ENCODE data around the gene TTC13. TPM values are rescaled to one million over a fixed set of nuclear protein-coding genes. Genes with fewer than 3 reads are reported as not detected.

Gene TTC13
- total RNA-seq, 2 donors from 2014 or later, result 12.1 to 12.2 TPM

- H3K36me3 ChIP-seq, result no peaks in the 10 kb centered on the region
- intact Hi-C loops (cut with DNase I), result no loop called here
These were observed 21.1 kb downstream of the TTC13 start for GRCh38 chr1:230957580-230957989.

GRCh38 chr1:230950404-230950803 is 28.3 kb downstream of the TTC13 start:
- H3K4me3 ChIP-seq, result no peak overlapping the region
- no peaks in the 10 kb centered on the region for H3K27me3 ChIP-seq (replicated peaks; ENCODE audit: insufficient read depth)
- TF ChIP-seq POLR2A (IDR thresholded peaks at IDR 0.05) (no peak), CTCF (IDR thresholded peaks at IDR 0.05) (no peak), POLR2AphosphoS5 (IDR thresholded peaks at IDR 0.05) (no peak)
- no peak for DNase-seq (ENCODE audit: low spot score)
- no peaks in the 10 kb centered on the region for H3K36me3 ChIP-seq
- H3K9me3 ChIP-seq, result no peaks in the 10 kb centered on the region
- H3K4me1 ChIP-seq (replicated peaks), result no peaks in the 10 kb centered on the region
- no peak overlapping the region for H3K27ac ChIP-seq
- 45% methylated on average over 3 of the region's 3 CpGs for WGBS
- intact Hi-C loops (cut with DNase I), result no loop called here

More at GRCh38 chr1:230957580-230957989, 21.1 kb downstream of the TTC13 start:
- Histone ChIP-seq H3K4me3 (no peak overlapping the region), H3K9me3 (no peaks in the 10 kb centered on the region), H3K27ac (no peak overlapping the region), H3K27me3 (replicated peaks; ENCODE audit: insufficient read depth) (no peaks in the 10 kb centered on the region), H3K4me1 (replicated peaks) (no peaks in the 10 kb centered on the region)
- DNase-seq (ENCODE audit: low spot score), result no peak
- TF ChIP-seq CTCF (IDR thresholded peaks at IDR 0.05) (no peak), POLR2AphosphoS5 (IDR thresholded peaks at IDR 0.05) (no peak), POLR2A (IDR thresholded peaks at IDR 0.05) (no peak)
- 95% methylated on average over 4 of the region's 4 CpGs for WGBS

GRCh38 chr1:230948903-230949302 is 29.8 kb downstream of the TTC13 start:
- no peak for DNase-seq (ENCODE audit: low spot score)
- TF ChIP-seq CTCF (IDR thresholded peaks at IDR 0.05) (no peak), POLR2A (IDR thresholded peaks at IDR 0.05) (no peak), POLR2AphosphoS5 (IDR thresholded peaks at IDR 0.05) (no peak)
- Histone ChIP-seq H3K27ac (no peak overlapping the region), H3K4me1 (replicated peaks) (no peaks in the 10 kb centered on the region), H3K36me3 (no peaks in the 10 kb centered on the region), H3K9me3 (no peaks in the 10 kb centered on the region), H3K4me3 (no peak overlapping the region), H3K27me3 (replicated peaks; ENCODE audit: insufficient read depth) (no peaks in the 10 kb centered on the region)
- WGBS, result 69% methylated on average over 3 of the region's 3 CpGs
- intact Hi-C loops (cut with DNase I), result no loop called here

- no peaks in the 10 kb centered on the region for H3K27me3 ChIP-seq (replicated peaks; ENCODE audit: insufficient read depth)
- H3K36me3 ChIP-seq, result no peaks in the 10 kb centered on the region
- DNase-seq (ENCODE audit: low spot score), result no peak
- intact Hi-C loops (cut with DNase I), result no loop called here
- H3K4me1 ChIP-seq (replicated peaks), result no peaks in the 10 kb centered on the region
- H3K4me3 ChIP-seq, result no peak overlapping the region
- no peak overlapping the region for H3K27ac ChIP-seq
- H3K9me3 ChIP-seq, result no peaks in the 10 kb centered on the region
- no peak for TF ChIP-seq POLR2AphosphoS5 (IDR thresholded peaks at IDR 0.05)
- TF ChIP-seq CTCF (IDR thresholded peaks at IDR 0.05), result no peak
- no peak for TF ChIP-seq POLR2A (IDR thresholded peaks at IDR 0.05)
- WGBS, result 100% methylated on average over 1 of the region's 1 CpG
These were observed 30.4 kb downstream of the TTC13 start for GRCh38 chr1:230948301-230948700.

GRCh38 chr1:230943048-230943593 is 35.5 kb downstream of the TTC13 start:
- WGBS, result 100% methylated on average over 2 of the region's 2 CpGs
- no peaks in the 10 kb centered on the region for H3K36me3 ChIP-seq
- intact Hi-C loops (cut with DNase I), result no loop called here
- H3K27ac ChIP-seq, result no peak overlapping the region
- H3K9me3 ChIP-seq, result no peaks in the 10 kb centered on the region
- no peak overlapping the region for H3K4me3 ChIP-seq
- no peak for DNase-seq (ENCODE audit: low spot score)
- no peaks in the 10 kb centered on the region for H3K4me1 ChIP-seq (replicated peaks)
- TF ChIP-seq POLR2AphosphoS5 (IDR thresholded peaks at IDR 0.05) (no peak), CTCF (IDR thresholded peaks at IDR 0.05) (no peak), POLR2A (IDR thresholded peaks at IDR 0.05) (no peak)
- H3K27me3 ChIP-seq (replicated peaks; ENCODE audit: insufficient read depth), result no peaks in the 10 kb centered on the region
